ENCODE measurements around the gene ARL15.

DNA sequence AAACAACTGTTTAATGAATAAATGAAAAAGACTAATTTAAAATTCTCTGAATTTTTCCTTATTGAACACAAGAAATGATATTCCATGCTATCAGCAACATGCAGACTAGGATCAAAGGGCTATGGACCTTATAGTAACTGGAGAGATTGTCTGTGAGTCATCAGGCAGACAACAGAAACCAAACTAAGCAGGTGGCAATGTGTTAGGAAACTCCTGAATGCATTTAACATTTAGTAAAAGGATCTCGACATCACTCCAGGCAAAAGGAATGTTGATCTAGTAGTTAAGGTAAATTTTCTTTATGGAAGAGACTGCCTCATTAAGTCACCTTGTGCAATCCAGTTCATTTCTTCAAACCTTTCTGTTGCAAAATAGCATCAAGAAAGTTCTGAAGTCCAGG, 58.4 kb downstream of the ARL15 start:
- TF ChIP-seq GATA3 (IDR thresholded peaks at IDR 0.05; ENCODE audit: low read depth, low read length) (no peak), GATA2 (IDR thresholded peaks at IDR 0.05; ENCODE audit: low read depth, low read length) (no peak)

All from SH-SY5Y (cell line).